Stimulated activated CD8-positive, alpha-beta memory T cell treated with anti-CD3 and anti-CD28 coated beads, Interleukin-15, amount 100 ng/mL, for 4 hours (primary cell): Measurements from ENCODE around the gene CHI3L1.
"Not testable (repeated sequence)": the region's sequence is repeated elsewhere in the genome, so short reads cannot be mapped to it uniquely, and the experiment has no call there.

Experiments
- DNase-seq, 2 donors: peaks; one replicate each; pipeline ENCODE4 v3.0.0-alpha.2; 2020; ENCODE audit warnings: low read depth in 2 of 2

The CHI3L1 gene

DNA sequence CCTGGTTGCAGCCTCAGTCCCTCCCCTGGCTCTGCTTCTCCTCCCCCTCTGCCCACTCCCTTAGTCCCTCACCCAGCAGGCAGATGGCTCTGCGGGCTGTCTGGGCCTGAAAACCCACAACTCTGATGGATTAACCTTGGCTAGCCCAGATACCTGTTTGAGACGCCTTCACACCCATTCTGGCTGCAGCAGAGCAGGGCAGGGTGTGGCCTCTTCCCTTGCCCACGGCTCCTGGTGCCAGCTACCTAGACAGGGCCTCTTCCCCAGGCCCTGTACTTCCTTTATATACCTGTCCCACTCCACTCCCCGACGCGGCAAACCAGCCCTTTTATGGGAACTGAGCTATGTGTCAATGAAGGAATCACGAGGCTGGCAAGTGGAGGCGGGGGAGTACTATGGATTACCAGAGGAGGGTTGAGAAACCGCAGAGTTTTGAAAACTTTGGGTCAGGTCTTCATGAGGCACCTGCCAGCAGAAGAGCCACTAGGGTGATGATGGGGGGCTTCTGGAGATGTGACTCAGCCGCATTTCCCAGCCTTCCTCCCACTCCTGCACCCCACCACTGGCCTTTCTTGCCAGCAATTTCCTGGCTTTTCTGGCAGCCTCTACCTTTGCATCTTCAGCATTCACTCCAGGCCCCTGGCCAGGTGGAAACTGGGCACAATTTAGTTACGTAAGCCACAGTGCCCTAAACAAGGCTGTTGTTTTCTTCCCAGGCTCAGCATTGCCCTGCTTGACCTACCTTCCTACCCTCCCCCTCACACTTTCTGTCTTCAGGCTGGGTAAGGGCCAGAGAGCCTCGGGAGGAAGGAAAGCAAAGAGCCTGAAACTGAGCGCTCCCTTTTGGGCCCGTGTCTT lies at the start of gene CHI3L1:
Gene CHI3L1 (minus strand): TSS at position 259 of the 858 bp plus-strand sequence. CDS start 81 bp downstream, at position 178.
- no peak for DNase-seq

- DNase-seq = not testable (repeated sequence)
Observed at GRCh38 chr1:203234901-203235300, 48.4 kb upstream of the CHI3L1 start.

- DNase-seq = no peak
Observed at GRCh38 chr1:203229471-203230135, 43.1 kb upstream of the CHI3L1 start, which contains the start of gene CHIT1. TSS of gene CHIT1 (minus strand) at chr1:203229673. CDS start at chr1:203229636, 37 bp downstream.

GRCh38 chr1:203228670-203229069 lies 42.2 kb upstream of the CHI3L1 start:
- no peak for DNase-seq

- DNase-seq = no peak
Observed at GRCh38 chr1:203227371-203228083, 41.0 kb upstream of the CHI3L1 start.

DNA sequence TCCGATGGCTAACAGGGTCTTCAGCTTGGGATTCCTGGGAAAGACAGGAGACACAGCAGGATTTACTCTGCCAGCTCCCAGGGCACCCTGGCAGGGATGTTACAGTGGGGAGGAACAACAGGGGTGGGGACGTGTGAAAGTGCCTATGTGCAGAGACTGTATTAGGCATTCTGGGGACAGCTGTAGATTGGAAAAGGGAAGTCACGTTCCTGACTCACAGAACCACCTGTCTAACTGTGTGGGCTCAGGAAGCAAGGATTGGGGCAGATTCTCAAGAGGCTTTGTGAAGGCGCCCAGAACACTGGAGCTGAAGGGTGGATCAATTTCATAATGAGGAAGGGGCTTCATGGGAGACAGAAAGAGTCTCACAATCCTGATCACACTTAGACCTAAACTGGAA lies 38.6 kb upstream of the CHI3L1 start:
- no peak for DNase-seq

DNA sequence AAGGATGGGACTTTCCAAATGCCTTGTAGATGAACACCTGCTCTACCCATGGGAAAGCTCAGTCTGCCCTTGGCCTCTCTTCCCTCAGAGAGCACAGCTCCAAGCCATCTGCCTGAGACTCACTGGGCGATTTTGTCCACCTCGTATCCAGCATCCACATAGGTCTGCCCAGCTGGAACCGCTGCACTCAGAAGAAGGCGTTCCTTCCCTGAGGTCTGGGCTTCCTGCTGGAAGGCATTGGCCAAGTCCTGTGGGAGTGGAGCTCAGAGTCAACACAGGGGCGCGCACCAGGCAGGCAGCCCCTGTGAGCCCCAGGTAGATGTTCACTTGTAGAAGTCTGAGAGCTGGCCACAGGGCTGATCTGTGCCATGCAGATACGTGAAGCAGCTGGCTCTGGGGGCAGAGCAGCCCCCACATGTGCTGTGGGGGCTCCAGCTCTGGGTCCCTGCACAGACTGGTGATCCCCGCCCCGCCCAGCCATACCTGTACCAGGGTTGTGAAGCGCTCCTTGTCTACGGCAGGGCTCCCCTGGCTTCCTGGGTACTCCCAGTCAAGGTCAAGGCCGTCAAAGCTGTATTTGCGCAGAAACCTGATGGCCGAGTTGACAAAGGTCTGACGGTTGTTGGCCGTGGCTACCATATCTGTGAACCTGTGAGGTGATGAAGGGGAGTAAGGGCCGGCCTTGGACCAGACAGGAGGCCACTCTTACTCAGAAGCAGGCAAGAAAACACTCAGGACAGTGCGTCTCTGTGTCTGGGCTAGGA lies 36.7 kb upstream of the CHI3L1 start:
- no peak for DNase-seq

GRCh38 chr1:203219934-203220333 lies 33.4 kb upstream of the CHI3L1 start:
- DNase-seq = no peak

GRCh38 chr1:203219171-203219570 lies 32.7 kb upstream of the CHI3L1 start:
- DNase-seq = no peak

DNA sequence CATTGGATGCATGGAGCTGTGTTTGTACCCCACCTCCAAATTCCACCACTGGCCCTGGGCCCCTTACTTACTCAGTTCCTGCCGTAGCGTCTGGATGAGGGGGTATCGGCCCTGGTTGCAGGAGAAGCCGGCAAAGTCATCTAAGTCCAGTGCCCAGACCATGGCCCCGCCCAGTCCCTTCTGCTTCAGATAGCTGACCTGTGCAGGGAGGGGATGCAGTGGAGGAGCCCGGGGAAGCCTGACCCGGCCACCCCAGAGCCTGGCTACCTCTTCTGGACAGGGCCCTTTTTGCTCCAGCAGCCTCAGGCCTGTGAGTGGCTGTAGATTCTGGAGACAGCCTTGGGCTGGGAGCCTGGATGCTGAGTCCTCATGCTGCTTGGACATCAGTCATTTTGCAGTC lies 31.2 kb upstream of the CHI3L1 start:
- no peak for DNase-seq

DNA sequence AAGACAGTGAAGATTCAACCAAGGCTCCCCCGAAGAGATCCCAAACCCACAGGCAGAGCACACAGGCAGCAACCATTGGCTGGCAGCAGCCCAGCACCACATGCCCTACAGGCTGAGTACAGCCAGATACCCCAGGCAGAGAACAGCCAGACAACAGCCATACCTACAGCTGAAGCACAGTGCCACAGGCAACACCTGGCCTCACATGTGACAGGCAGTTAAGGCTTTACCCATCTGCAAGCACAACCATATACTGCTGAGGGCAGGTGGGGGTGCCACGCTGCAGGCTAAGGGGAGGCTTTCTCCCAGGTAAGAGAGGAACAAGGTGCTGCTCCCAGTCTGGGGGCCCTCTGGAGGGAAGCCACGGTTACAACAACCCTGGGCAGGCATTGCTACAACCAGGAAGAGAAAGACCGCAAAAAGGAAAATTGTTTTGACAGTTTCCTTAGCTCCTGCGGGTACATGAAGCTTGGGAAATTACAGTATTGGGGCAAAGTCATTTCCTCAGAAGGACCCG lies 30.7 kb upstream of the CHI3L1 start:
- DNase-seq = no peak

- peak in 1 of 2 donors; percentile 2 for DNase-seq
Observed at GRCh38 chr1:203216274-203217138, 30.0 kb upstream of the CHI3L1 start.

GRCh38 chr1:203215573-203215972 lies 29.1 kb upstream of the CHI3L1 start:
- DNase-seq = no peak

GRCh38 chr1:203214871-203215270 lies 28.4 kb upstream of the CHI3L1 start:
- DNase-seq = no peak

GRCh38 chr1:203213126-203213525 lies 26.6 kb upstream of the CHI3L1 start:
- no peak for DNase-seq

GRCh38 chr1:203211812-203212211 lies 25.3 kb upstream of the CHI3L1 start:
- no peak for DNase-seq

DNA sequence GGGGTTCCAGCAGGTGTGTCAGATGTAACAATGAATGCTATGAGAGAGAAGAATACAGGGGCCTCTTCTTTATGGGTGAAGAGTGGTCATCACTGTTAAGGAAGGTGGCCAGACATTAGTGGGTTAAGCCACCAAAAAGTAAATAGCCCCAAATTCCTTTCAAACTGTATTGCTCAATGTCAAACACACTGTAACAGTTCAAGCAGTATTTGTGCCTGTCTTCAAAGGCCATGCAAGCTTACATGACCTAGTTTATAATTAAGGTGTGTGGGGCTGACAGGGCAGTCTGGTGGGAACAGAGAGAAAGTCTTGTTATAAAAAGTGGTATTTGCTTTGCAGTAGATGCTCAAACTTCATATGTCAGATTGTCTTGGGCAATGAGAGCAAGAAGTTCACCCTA lies 24.5 kb upstream of the CHI3L1 start:
- DNase-seq = no peak

DNA sequence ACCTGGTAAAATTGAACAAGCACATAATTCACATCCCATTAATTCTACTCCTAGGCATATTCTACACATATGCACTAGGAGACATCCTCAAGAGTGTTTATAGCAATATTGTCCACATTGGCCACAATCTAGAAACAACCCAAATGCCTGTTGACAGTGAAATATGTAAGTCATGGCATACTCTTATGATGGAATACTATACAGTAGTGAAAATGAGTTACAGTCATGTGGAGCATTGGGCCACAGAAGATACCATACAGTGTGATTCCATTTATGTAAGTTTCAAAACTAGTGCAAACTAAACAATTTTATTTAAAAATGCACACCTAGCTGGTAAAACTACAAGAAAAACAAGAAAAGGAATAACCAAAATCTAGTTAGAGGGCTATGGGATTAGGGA lies 23.8 kb upstream of the CHI3L1 start:
- no peak for DNase-seq

- DNase-seq = no peak
Observed at GRCh38 chr1:203208181-203208580, 21.7 kb upstream of the CHI3L1 start.

DNA sequence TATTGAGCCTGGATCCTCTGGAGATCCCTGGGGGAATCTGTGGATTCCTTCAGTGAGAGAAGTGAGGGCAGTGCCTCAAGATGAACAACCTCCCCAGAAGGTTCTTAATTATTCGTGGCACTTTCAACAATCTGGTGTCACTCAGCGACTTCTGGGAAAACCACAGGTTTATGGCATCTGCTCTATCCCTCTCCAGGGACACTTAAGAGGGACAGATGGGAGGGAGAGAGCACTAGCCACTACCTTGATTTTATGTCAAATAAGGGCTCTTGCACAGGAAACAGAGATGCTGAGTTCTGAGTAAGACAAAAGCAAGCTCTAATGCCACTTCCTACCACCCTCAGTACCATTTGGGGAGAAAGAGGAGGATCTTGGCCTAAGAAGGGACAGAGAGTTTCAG lies 21.2 kb upstream of the CHI3L1 start:
- no peak for DNase-seq
